ENCODE results near the gene TMEM147.

GRCh38 chr19:35540356-35540927 lies 5.0 kb upstream of the TMEM147 start:
- TF ChIP-seq CTCF (IDR thresholded peaks at IDR 0.05) (no peak), POLR2AphosphoS5 (IDR thresholded peaks at IDR 0.05) (no peak), POLR2A (IDR thresholded peaks at IDR 0.05; ENCODE audit: low read depth) (no peak)
